ENCODE results near the gene IPMK.
"Not testable (repeated sequence)": the region's sequence is repeated elsewhere in the genome, so short reads cannot be mapped to it uniquely, and the experiment has no call there.

IPMK gene

GRCh38 chr10:58220769-58221451 lies 46.8 kb downstream of the IPMK start:
- no peak for DNase-seq (ENCODE audit: low read depth in 2 of 2)

- no peak for DNase-seq (ENCODE audit: low read depth in 2 of 2)
These were observed 47.8 kb downstream of the IPMK start for GRCh38 chr10:58219875-58220274.

GRCh38 chr10:58217612-58218011 lies 50.1 kb downstream of the IPMK start:
- no peak for DNase-seq (ENCODE audit: low read depth in 2 of 2)

GRCh38 chr10:58212622-58213021 lies 55.1 kb downstream of the IPMK start:
- no peak for DNase-seq (ENCODE audit: low read depth in 2 of 2)

- no peak for DNase-seq (ENCODE audit: low read depth in 2 of 2)
These were observed 57.5 kb downstream of the IPMK start for GRCh38 chr10:58210160-58210559.

- no peak for DNase-seq (ENCODE audit: low read depth in 2 of 2)
These were observed 58.0 kb downstream of the IPMK start for GRCh38 chr10:58209669-58210068.

GRCh38 chr10:58206251-58206650 lies 61.4 kb downstream of the IPMK start:
- no peak for DNase-seq (ENCODE audit: low read depth in 2 of 2)

GRCh38 chr10:58201704-58202103 lies 66.0 kb downstream of the IPMK start:
- no peak for DNase-seq (ENCODE audit: low read depth in 2 of 2)

- no peak for DNase-seq (ENCODE audit: low read depth in 2 of 2)
These were observed 78.4 kb downstream of the IPMK start for GRCh38 chr10:58189269-58189668.

GRCh38 chr10:58184120-58184670 lies 83.5 kb downstream of the IPMK start:
- no peak for DNase-seq (ENCODE audit: low read depth in 2 of 2)

- DNase-seq (ENCODE audit: low read depth in 2 of 2): no peak
These were observed 87.0 kb downstream of the IPMK start for GRCh38 chr10:58180666-58181065.

- no peak for DNase-seq (ENCODE audit: low read depth in 2 of 2)
These were observed 88.5 kb downstream of the IPMK start for GRCh38 chr10:58179238-58179637.

GRCh38 chr10:58178811-58179210 lies 88.9 kb downstream of the IPMK start:
- DNase-seq (ENCODE audit: low read depth in 2 of 2): no peak

GRCh38 chr10:58177362-58177947 lies 90.2 kb downstream of the IPMK start:
- no peak for DNase-seq (ENCODE audit: low read depth in 2 of 2)

- no peak for DNase-seq (ENCODE audit: low read depth in 2 of 2)
These were observed 91.4 kb downstream of the IPMK start for GRCh38 chr10:58175990-58176900.

GRCh38 chr10:58174831-58175230 lies 92.9 kb downstream of the IPMK start:
- no peak for DNase-seq (ENCODE audit: low read depth in 2 of 2)

- DNase-seq (ENCODE audit: low read depth in 2 of 2): no peak
These were observed 94.3 kb downstream of the IPMK start for GRCh38 chr10:58173391-58173790.

GRCh38 chr10:58171146-58171545 lies 96.5 kb downstream of the IPMK start:
- DNase-seq (ENCODE audit: low read depth in 2 of 2): no peak

GRCh38 chr10:58164517-58164916 lies 103.2 kb downstream of the IPMK start:
- DNase-seq (ENCODE audit: low read depth in 2 of 2): no peak

- no peak for DNase-seq (ENCODE audit: low read depth in 2 of 2)
These were observed 108.9 kb downstream of the IPMK start for GRCh38 chr10:58158806-58159205.

GRCh38 chr10:58157076-58157766 lies 110.5 kb downstream of the IPMK start:
- no peak for DNase-seq (ENCODE audit: low read depth in 2 of 2)

- DNase-seq (ENCODE audit: low read depth in 2 of 2): not testable (repeated sequence)
These were observed 111.8 kb downstream of the IPMK start for GRCh38 chr10:58155941-58156340.
